ENCODE data around the gene VEGFC.

The VEGFC gene

GRCh38 chr4:176758323-176758722 is 34.4 kb downstream of the VEGFC start:
- H3K27me3 ChIP-seq (ENCODE audit: insufficient read depth, low read depth): no peaks in the 10 kb centered on the region
- H3K9ac ChIP-seq: no peak overlapping the region
- no peaks in the 10 kb centered on the region for H3K4me1 ChIP-seq (ENCODE audit: low read depth, poor library complexity, severe bottlenecking)
- H3K27ac ChIP-seq: no peak overlapping the region
- no peak overlapping the region for H2AFZ ChIP-seq (ENCODE audit: low read depth)
- no peaks in the 10 kb centered on the region for H3K36me3 ChIP-seq (ENCODE audit: insufficient read depth)
- TF ChIP-seq CTCF (conservative IDR thresholded peaks at IDR 0.05; ENCODE audit: low read depth, low read length): no peak
- H4K20me1 ChIP-seq (ENCODE audit: insufficient read depth): no peaks in the 10 kb centered on the region
- no peaks in the 10 kb centered on the region for H3K79me2 ChIP-seq (ENCODE audit: insufficient read depth, low read depth)
- H3K4me3 ChIP-seq (IDR thresholded peaks at IDR 0.05; ENCODE audit: insufficient read depth, low read depth, low read length): no peak overlapping the region
- no peak overlapping the region for H3K4me2 ChIP-seq

- H3K4me3 ChIP-seq (IDR thresholded peaks at IDR 0.05; ENCODE audit: insufficient read depth, low read depth, low read length): no peak overlapping the region
- H3K9ac ChIP-seq: no peak overlapping the region
- no peaks in the 10 kb centered on the region for H3K79me2 ChIP-seq (ENCODE audit: insufficient read depth, low read depth)
- no peak for TF ChIP-seq CTCF (conservative IDR thresholded peaks at IDR 0.05; ENCODE audit: low read depth, low read length)
- no peaks in the 10 kb centered on the region for H3K27me3 ChIP-seq (ENCODE audit: insufficient read depth, low read depth)
- no peaks in the 10 kb centered on the region for H3K4me1 ChIP-seq (ENCODE audit: low read depth, poor library complexity, severe bottlenecking)
- no peak overlapping the region for H3K4me2 ChIP-seq
- H3K36me3 ChIP-seq (ENCODE audit: insufficient read depth): no peaks in the 10 kb centered on the region
- H4K20me1 ChIP-seq (ENCODE audit: insufficient read depth): no peaks in the 10 kb centered on the region
- no peak overlapping the region for H3K27ac ChIP-seq
- no peak overlapping the region for H2AFZ ChIP-seq (ENCODE audit: low read depth)
Observed at GRCh38 chr4:176755613-176756012, 37.1 kb downstream of the VEGFC start.

- Histone ChIP-seq H4K20me1 (ENCODE audit: insufficient read depth) (no peaks in the 10 kb centered on the region), H3K79me2 (ENCODE audit: insufficient read depth, low read depth) (no peaks in the 10 kb centered on the region), H3K27me3 (ENCODE audit: insufficient read depth, low read depth) (no peaks in the 10 kb centered on the region), H3K27ac (no peak overlapping the region), H2AFZ (ENCODE audit: low read depth) (no peak overlapping the region), H3K9ac (no peak overlapping the region), H3K4me2 (no peak overlapping the region), H3K36me3 (ENCODE audit: insufficient read depth) (no peaks in the 10 kb centered on the region), H3K4me1 (ENCODE audit: low read depth, poor library complexity, severe bottlenecking) (no peaks in the 10 kb centered on the region), H3K4me3 (IDR thresholded peaks at IDR 0.05; ENCODE audit: insufficient read depth, low read depth, low read length) (no peak overlapping the region)
- TF ChIP-seq CTCF (conservative IDR thresholded peaks at IDR 0.05; ENCODE audit: low read depth, low read length): no peak
Observed at GRCh38 chr4:176755001-176755400, 37.7 kb downstream of the VEGFC start.

GRCh38 chr4:176753049-176753448 is 39.7 kb downstream of the VEGFC start:
- Histone ChIP-seq H3K9ac (no peak overlapping the region), H3K27ac (no peak overlapping the region), H3K4me3 (IDR thresholded peaks at IDR 0.05; ENCODE audit: insufficient read depth, low read depth, low read length) (no peak overlapping the region), H3K79me2 (ENCODE audit: insufficient read depth, low read depth) (no peaks in the 10 kb centered on the region), H4K20me1 (ENCODE audit: insufficient read depth) (no peaks in the 10 kb centered on the region), H2AFZ (ENCODE audit: low read depth) (no peak overlapping the region), H3K4me2 (no peak overlapping the region), H3K36me3 (ENCODE audit: insufficient read depth) (no peaks in the 10 kb centered on the region), H3K27me3 (ENCODE audit: insufficient read depth, low read depth) (no peaks in the 10 kb centered on the region), H3K4me1 (ENCODE audit: low read depth, poor library complexity, severe bottlenecking) (no peaks in the 10 kb centered on the region)
- no peak for TF ChIP-seq CTCF (conservative IDR thresholded peaks at IDR 0.05; ENCODE audit: low read depth, low read length)
